H9 (cell line): ENCODE data around the gene IREB2. TPM values are rescaled to one million over a fixed set of nuclear protein-coding genes. Genes with fewer than 3 reads are reported as not detected.

Experiments used
- DNase-seq: peaks from one replicate; pipeline ENCODE4 v3.0.0-alpha.2; 2017
- H2AFZ ChIP-seq: one replicate; pipeline ENCODE4 v1.6.1; 2013; ENCODE audit warnings: mild to moderate bottlenecking, low read length, control low read depth, moderate library complexity
- H2AK5ac ChIP-seq: 2 replicates; pipeline ENCODE4 v1.6.1; 2013; ENCODE audit warnings: low read length, control low read depth, mixed read lengths; ENCODE audit not compliant: insufficient read length
- H2BK120ac ChIP-seq: one replicate; pipeline ENCODE4 v1.6.1; 2013; ENCODE audit warnings: low read depth, mild to moderate bottlenecking, low read length, control low read depth, inconsistent platforms; ENCODE audit not compliant: poor library complexity, severe bottlenecking
- H2BK12ac ChIP-seq: 2 replicates; pipeline ENCODE4 v1.6.1; 2013; ENCODE audit warnings: low read length, control low read depth, mixed read lengths, low read depth; ENCODE audit not compliant: insufficient read length
- H2BK15ac ChIP-seq: 2 replicates; pipeline ENCODE4 v1.6.1; 2013; ENCODE audit warnings: low read depth, low read length, control low read depth
- H2BK20ac ChIP-seq: one replicate; pipeline ENCODE4 v1.6.1; 2013; ENCODE audit warnings: low read depth, mild to moderate bottlenecking, low read length, control low read depth, inconsistent platforms; ENCODE audit not compliant: poor library complexity, severe bottlenecking
- H2BK5ac ChIP-seq: 2 replicates; pipeline ENCODE4 v1.6.1; 2013; ENCODE audit warnings: low read length, control low read depth, mixed read lengths; ENCODE audit not compliant: insufficient read length
- H3K14ac ChIP-seq: 2 replicates; pipeline ENCODE4 v1.6.1; 2013; ENCODE audit warnings: low read length, control low read depth; ENCODE audit not compliant: insufficient read depth
- H3K18ac ChIP-seq: 2 replicates; pipeline ENCODE4 v1.6.1; 2013; ENCODE audit warnings: low read depth, mild to moderate bottlenecking, mixed read lengths, low read length, control low read depth; ENCODE audit not compliant: insufficient read length
- H3K23ac ChIP-seq: 2 replicates; pipeline ENCODE4 v1.6.1; 2013; ENCODE audit warnings: low read length, control low read depth, mixed read lengths, low read depth; ENCODE audit not compliant: insufficient read length
- H3K23me2 ChIP-seq: 2 replicates; pipeline ENCODE4 v1.6.1; 2013; ENCODE audit warnings: low read depth, mild to moderate bottlenecking, mixed read lengths, low read length, control low read depth; ENCODE audit not compliant: insufficient read length, poor library complexity, severe bottlenecking
- H3K27ac ChIP-seq: 2 replicates; pipeline ENCODE4 v1.5.1; 2013; ENCODE audit warnings: low read length, control low read depth, mixed read lengths, low read depth; ENCODE audit not compliant: insufficient read length
- H3K27me3 ChIP-seq: 2 replicates; pipeline ENCODE4 v1.6.1; 2013; ENCODE audit warnings: low read length, control low read depth, inconsistent platforms; ENCODE audit not compliant: insufficient read depth
- H3K4ac ChIP-seq: 2 replicates; pipeline ENCODE4 v1.6.1; 2013; ENCODE audit warnings: low read depth, mild to moderate bottlenecking, control low read depth, inconsistent platforms, low read length, moderate library complexity
- H3K4me1 ChIP-seq: 2 replicates; pipeline ENCODE4 v1.6.1; 2013; ENCODE audit warnings: low read length, control low read depth, inconsistent platforms; ENCODE audit not compliant: insufficient read depth
- H3K4me2 ChIP-seq: 2 replicates; pipeline ENCODE4 v1.6.1; 2013; ENCODE audit warnings: low read length, control low read depth, mixed read lengths; ENCODE audit not compliant: insufficient read length, insufficient read depth
- H3K56ac ChIP-seq: 2 replicates; pipeline ENCODE4 v1.6.1; 2013; ENCODE audit warnings: low read depth, mild to moderate bottlenecking, mixed read lengths, low read length, control low read depth; ENCODE audit not compliant: insufficient read length
- H3K79me1 ChIP-seq: 2 replicates; pipeline ENCODE4 v1.6.1; 2013; ENCODE audit warnings: low read depth, mild to moderate bottlenecking, moderate library complexity, low read length, control low read depth, inconsistent platforms; ENCODE audit not compliant: insufficient read depth, poor library complexity, severe bottlenecking
- H3K79me2 ChIP-seq: 2 replicates; pipeline ENCODE4 v1.6.1; 2013; ENCODE audit warnings: low read length, control low read depth, inconsistent platforms; ENCODE audit not compliant: insufficient read depth
- H3K9ac ChIP-seq: 2 replicates; pipeline ENCODE4 v1.6.1; 2013; ENCODE audit warnings: low read length, control low read depth, mixed read lengths; ENCODE audit not compliant: insufficient read length; ENCODE audit errors: extremely low read depth
- H3K9me3 ChIP-seq: one replicate; pipeline ENCODE4 v1.6.1; 2013; ENCODE audit warnings: low read depth, low read length, inconsistent platforms; ENCODE audit not compliant: control insufficient read depth
- H3T11ph ChIP-seq: one replicate; pipeline ENCODE4 v1.6.1; 2013; ENCODE audit warnings: mild to moderate bottlenecking, low read length, control low read depth, inconsistent platforms
- H4K20me1 ChIP-seq: one replicate; pipeline ENCODE4 v1.6.1; 2013; ENCODE audit not compliant: control insufficient read depth, insufficient read length, insufficient read depth
- H4K5ac ChIP-seq: 2 replicates; pipeline ENCODE4 v1.6.1; 2013; ENCODE audit warnings: low read depth, mild to moderate bottlenecking, mixed read lengths, low read length, control low read depth; ENCODE audit not compliant: insufficient read length
- H4K8ac ChIP-seq: replicated peaks from 2 replicates; pipeline ENCODE4 v1.6.1; 2013; ENCODE audit warnings: low read length, control low read depth, mixed read lengths, low read depth; ENCODE audit not compliant: insufficient read length
- H4K91ac ChIP-seq: 2 replicates; pipeline ENCODE4 v1.6.1; 2013; ENCODE audit warnings: low read depth, mild to moderate bottlenecking, moderate library complexity, mixed read lengths, low read length, control low read depth; ENCODE audit not compliant: insufficient read length
- H3K27ac Mint-ChIP-seq, 3 experiments: 2 replicates in 2 of 3; 3 replicates in 1 of 3; pipeline ENCODE4 v1.8.0; 2020 to 2021; ENCODE audit warnings: mixed read lengths in 3 of 3, mild to moderate bottlenecking in 1 of 3, moderate library complexity in 1 of 3
- H3K27me3 Mint-ChIP-seq: 2 replicates; pipeline ENCODE4 v1.8.0; 2021; ENCODE audit warnings: low read depth, mild to moderate bottlenecking, moderate library complexity, mixed read lengths
- H3K36me3 Mint-ChIP-seq, 3 experiments: 2 replicates in 2 of 3; 3 replicates in 1 of 3; pipeline ENCODE4 v1.8.0; 2020 to 2021; ENCODE audit warnings: low read depth in 3 of 3, mixed read lengths in 3 of 3; ENCODE audit not compliant: insufficient read depth in 1 of 3
- H3K4me1 Mint-ChIP-seq, 2 experiments: 2 replicates each; pipeline ENCODE4 v1.8.0; 2020; ENCODE audit warnings: mixed read lengths in 2 of 2
- H3K4me3 Mint-ChIP-seq, 2 experiments: 2 replicates in 1 of 2; 3 replicates in 1 of 2; pipeline ENCODE4 v1.8.0; 2020 to 2021; ENCODE audit warnings: mild to moderate bottlenecking in 2 of 2, mixed read lengths in 2 of 2, moderate library complexity in 1 of 2
- H3K9me3 Mint-ChIP-seq, 2 experiments: 2 replicates in 1 of 2; 3 replicates in 1 of 2; pipeline ENCODE4 v1.8.0; 2020; ENCODE audit warnings: mild to moderate bottlenecking in 2 of 2, mixed read lengths in 2 of 2, moderate library complexity in 1 of 2
- WGBS: extraction: QIAGEN DNeasy Blood & Tissue Kit; methylation state at CpG from one replicate; pipeline ENCODE4 v1.1.7; 2013; ENCODE audit warnings: missing lambda C conversion rate, low lambda C conversion rate, mixed read lengths; ENCODE audit not compliant: insufficient read length; ENCODE audit errors: extremely low coverage; 5-methylcytosine and 5-hydroxymethylcytosine counted together
- total RNA-seq: library from RNA; stranded (reverse); gene quantifications from 2 replicates; pipeline ENCODE4 v1.2.1, GENCODE V29; 2021
- TF ChIP-seq, protein P1 (sequence below): fragments of 200-600 bp; sonication (generic); conservative IDR thresholded peaks from 3 replicates; pipeline ENCODE4 v1.8.0; 2021; ENCODE audit warnings: antibody characterized with exemption, mild to moderate bottlenecking

IREB2 gene
- total RNA-seq, 1 experiment from 2014 or later: 87.6 TPM

DNA sequence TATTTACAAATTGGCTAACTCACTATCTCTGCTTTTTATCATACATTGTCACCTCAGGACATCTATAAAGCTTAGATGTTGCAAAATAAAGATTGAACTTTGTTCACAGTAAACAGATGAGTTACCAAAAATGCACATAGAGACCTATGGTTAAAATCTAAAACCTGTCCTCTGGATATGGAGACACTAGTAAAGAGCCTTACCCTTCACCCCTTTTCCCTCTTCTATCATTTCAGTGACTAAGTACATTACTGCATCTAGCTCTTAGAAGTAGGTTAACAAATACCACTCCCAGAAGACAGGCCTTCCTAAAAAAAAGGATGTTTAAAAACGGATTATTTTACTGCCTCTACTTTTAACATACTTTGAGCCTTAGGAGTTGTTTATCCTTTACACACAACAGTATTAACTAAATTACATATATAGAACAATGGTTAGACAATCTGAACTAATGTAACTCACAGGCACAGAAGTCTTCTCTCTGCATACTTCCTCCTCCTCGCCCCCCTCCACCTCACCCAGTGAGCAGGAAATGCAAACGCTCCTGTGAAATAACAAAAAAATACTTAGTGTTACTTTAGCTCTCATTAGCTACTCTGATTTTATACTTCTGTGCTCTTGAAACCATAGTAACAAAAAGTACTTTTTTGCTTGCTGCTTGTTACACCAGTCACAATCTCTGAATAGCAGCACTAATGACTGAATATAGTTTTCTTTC is 23.3 kb downstream of the IREB2 start:
- Histone ChIP-seq H3K18ac (no peak overlapping the region), H2BK20ac (no peak overlapping the region), H3K14ac (no peak overlapping the region), H4K91ac (no peak overlapping the region), H3K79me1 (no peaks in the 10 kb centered on the region), H3K4ac (no peak overlapping the region), H4K5ac (no peak overlapping the region), H3K27me3 (no peaks in the 10 kb centered on the region), H3K56ac (no peak overlapping the region), H4K8ac (no peak overlapping the region), H2BK120ac (no peak overlapping the region), H2BK15ac (no peak overlapping the region), H3K23me2 (no peaks in the 10 kb centered on the region), H2BK12ac (no peak overlapping the region), H2AFZ (no peak overlapping the region), H3K23ac (no peak overlapping the region), H3K4me2 (no peak overlapping the region), H3T11ph (no peak overlapping the region), H2AK5ac (no peak overlapping the region), H3K4me1 (peaks cover 4% of the 10 kb centered on the region; the same call in 1 of the 2 replicates), H3K27ac (no peak overlapping the region), H3K9me3 (no peaks in the 10 kb centered on the region), H3K9ac (no peak overlapping the region), H2BK5ac (no peak overlapping the region), H4K20me1 (no peaks in the 10 kb centered on the region), H3K79me2 (peaks cover 8% of the 10 kb centered on the region; the same call in 1 of the 2 replicates)
- Mint-ChIP-seq H3K36me3 (peaks cover 14 to 31% (median 31%) of the 10 kb centered on the region in 3 experiments; a peak in 5 of 7 replicates), H3K4me3 (peak overlapping the region in 1 of 2 experiments; percentile 50; a peak in 2 of 5 replicates), H3K9me3 (no peaks in the 10 kb centered on the region), H3K27me3 (no peaks in the 10 kb centered on the region), H3K27ac (peak overlapping the region; percentile 17 to 87 (median 33); a peak in 5 of 7 replicates), H3K4me1 (peaks cover 25 to 38% of the 10 kb centered on the region in 2 experiments)
- TF ChIP-seq, protein P1, sequence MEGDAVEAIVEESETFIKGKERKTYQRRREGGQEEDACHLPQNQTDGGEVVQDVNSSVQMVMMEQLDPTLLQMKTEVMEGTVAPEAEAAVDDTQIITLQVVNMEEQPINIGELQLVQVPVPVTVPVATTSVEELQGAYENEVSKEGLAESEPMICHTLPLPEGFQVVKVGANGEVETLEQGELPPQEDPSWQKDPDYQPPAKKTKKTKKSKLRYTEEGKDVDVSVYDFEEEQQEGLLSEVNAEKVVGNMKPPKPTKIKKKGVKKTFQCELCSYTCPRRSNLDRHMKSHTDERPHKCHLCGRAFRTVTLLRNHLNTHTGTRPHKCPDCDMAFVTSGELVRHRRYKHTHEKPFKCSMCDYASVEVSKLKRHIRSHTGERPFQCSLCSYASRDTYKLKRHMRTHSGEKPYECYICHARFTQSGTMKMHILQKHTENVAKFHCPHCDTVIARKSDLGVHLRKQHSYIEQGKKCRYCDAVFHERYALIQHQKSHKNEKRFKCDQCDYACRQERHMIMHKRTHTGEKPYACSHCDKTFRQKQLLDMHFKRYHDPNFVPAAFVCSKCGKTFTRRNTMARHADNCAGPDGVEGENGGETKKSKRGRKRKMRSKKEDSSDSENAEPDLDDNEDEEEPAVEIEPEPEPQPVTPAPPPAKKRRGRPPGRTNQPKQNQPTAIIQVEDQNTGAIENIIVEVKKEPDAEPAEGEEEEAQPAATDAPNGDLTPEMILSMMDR: no peak
- no peak for DNase-seq
- no CpG with 5 or more reads among the region's 3 CpGs for WGBS
